Stromal cell of bone marrow (primary cell): ENCODE data around the gene LXN.
"Not testable (repeated sequence)": the region's sequence is repeated elsewhere in the genome, so short reads cannot be mapped to it uniquely, and the experiment has no call there.

Experiments
- DNase-seq: peaks from one replicate; pipeline ENCODE4 v3.0.0-alpha.2; 2012; ENCODE audit warnings: low read depth

Gene LXN

DNA sequence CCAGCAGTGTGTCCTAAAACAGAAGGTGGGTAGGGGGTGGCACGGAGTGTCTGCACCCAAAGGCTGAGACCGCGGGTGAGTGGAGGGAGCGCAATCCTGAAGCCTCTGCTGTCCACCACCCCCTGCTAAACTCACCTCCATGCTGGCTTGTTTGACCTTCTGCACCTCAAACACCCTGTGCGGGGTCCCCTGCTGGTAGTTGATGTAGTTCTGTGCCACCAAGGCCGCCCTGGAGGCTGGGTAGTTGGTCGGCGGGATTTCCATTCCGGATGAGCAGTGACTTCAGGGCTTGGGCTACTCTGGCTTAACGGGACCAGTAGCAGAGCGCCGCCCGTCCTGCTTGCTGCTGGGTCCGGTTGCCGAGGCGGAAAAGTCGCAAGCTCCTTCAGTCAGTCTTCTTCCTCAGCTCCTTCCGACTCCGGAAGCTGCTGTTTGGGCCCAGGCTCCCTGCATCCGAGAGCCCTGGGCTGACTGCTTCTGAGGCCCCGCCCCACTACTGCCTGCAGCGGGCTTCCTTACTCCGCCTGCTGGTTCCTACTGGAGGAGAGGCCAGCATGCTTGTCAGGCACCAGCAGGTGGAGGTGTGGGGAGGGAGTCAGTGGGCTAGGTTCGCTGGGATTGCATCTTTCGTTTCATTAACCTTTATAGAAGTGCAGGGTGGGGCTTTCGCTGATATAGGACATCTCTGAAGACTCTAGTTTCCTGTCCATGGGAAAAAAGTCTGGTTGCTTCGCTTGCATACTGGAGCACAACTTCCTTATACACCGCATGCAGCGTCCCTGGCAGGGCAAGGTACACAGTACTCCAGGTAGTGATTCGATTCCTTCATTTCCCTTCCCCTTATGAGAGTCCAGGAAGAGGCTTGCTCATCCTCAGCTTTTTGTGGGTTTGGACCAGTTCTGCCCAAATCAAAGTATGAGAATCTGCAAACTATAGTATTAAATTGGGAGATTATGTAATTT, at the start of gene LXN:
Gene LXN, minus strand, starts transcription at position 434 of the 962 bp plus-strand sequence. Its CDS starts 170 bp downstream, at position 264.
- DNase-seq, result peak; percentile 77

DNA sequence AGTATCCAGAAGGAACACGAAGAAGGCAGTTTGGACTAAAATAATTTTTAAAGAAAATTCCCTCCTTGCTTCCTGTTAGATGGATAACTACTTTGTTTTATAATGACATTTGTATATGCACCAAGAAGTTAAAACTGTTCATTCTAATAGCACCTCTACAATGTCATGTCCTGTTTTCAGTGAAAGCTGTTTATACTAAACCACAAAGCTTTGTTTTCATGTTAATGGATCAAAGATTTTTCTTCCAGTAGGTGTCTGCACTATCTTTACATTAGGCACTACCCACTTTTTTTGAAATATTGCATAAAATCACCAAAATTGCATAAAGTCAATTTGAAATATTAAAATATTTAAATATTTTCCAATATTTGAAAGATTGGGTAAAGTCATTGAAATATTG, 49.7 kb upstream of the LXN start:
- DNase-seq, result no peak

- DNase-seq, result peak; percentile 79
These were observed 46.2 kb upstream of the LXN start for GRCh38 chr3:158718490-158719170.

DNA sequence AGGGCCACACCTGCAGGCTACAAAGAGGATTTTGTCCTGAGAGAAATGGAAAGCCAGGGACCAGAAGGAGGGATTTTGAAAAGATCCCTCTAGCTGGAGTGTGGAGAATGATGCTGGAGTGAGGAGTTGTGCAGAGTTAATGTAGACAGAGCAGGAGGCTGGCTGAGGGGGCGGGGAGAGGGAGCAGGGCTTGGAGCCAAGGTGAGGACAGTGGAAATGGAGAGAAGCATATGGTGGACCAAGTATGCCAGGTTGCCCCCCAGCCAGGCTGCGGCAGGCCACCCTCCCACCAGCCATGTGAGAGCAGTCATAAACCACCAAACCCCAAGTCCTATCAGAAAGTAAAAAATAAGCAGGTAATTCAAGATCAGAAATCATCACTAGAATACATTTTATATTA, 45.1 kb upstream of the LXN start:
- no peak for DNase-seq

DNA sequence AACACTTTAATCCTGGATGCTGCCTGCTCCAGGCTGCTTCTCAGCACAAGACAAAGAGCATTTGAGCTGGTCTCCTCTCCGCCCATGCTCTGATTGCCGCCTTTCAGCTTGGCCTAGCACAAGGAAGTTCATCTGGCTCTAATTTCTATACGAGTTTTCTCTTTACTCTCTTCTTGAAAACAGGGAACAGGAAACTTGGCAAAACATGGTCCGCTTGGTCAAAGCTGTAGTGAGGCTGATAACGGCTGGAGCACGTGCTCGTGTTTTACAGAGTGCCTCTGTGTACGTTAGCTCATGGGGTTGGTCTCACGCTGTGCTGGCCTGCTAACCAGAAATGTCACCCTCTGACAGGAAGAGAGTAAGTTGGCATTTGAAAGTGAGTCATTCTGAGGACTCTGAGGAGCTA, 40.6 kb upstream of the LXN start:
- no peak for DNase-seq

- DNase-seq, result no peak
These were observed 40.0 kb upstream of the LXN start for GRCh38 chr3:158712443-158712842.

DNA sequence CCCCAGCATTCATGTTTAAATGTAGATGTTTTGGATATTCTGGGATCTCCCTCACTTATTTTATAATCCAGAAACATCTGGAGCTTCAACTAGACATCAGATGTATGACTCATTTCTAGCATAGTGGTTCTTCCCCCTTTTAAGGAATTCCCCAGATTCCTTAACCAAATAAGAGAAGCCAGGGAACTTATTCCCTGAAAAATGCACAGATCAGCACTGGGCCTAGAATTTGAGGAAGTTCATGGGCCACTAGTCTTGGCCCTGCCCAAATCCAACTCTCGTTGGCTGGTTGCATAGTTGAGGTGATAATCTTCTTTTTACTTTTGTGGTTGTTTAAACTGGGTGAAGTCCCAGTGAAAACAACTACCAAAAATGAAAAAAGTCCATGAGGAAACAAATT, 39.4 kb upstream of the LXN start:
- DNase-seq, result peak; percentile 87

- no peak for DNase-seq
These were observed 38.2 kb upstream of the LXN start for GRCh38 chr3:158710601-158711000.

GRCh38 chr3:158709666-158710083, 37.2 kb upstream of the LXN start:
- DNase-seq, result peak; percentile 100

DNA sequence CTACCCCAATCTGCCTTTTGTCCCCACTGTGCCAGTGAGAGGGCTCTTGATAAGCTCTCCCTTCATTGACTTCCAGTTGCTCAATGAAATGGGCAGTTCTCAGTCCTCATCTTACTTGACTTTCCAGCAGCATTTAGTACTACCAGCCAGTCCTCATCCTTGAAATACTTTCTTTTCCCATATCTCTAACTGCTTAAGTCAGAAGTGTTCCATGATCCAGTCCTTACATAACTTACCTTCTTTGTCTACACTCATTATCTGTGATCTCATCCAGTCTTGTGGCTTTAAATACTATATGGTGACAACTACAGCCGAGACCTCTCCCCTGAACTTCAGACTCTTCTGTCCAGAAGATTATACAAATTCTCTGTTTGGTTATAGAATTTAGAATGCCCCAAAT, 31.1 kb upstream of the LXN start:
- DNase-seq, result no peak

DNA sequence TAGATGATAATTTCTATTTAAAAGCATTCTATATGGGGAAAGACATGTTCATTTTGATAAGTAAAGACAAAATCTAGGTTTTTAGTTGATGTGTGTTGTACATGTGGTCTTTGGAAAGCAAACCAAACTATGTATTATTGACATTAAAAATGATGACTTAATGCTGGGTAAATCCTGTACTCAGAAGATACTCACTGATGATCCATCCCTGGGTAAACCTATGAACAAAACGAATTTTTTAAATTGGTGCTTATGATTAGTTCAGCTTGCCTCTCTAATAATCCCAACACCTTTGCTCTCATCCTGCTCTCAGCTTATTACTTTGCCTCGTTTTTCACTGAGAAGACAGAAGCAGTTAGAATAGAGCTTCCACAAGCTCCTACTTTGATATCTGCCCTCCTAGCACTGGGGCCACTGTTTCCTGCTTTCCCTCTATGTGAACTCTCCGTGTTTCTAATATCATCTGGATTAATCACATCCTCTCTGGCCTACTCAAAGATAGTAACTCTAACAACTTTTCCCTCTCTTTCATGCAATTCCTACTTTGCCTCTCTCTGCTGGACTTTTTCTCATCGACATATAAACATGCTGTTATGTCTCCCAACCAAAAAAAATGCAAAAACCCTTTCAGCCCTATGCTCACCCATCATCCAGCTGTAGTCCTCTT, 30.5 kb upstream of the LXN start:
- no peak for DNase-seq

- no peak for DNase-seq
These were observed 29.1 kb upstream of the LXN start for GRCh38 chr3:158701420-158702065.

GRCh38 chr3:158700559-158700958, 28.1 kb upstream of the LXN start:
- DNase-seq, result no peak

GRCh38 chr3:158696618-158697017, 24.2 kb upstream of the LXN start:
- DNase-seq, result no peak

- not testable (repeated sequence) for DNase-seq
These were observed 21.5 kb upstream of the LXN start for GRCh38 chr3:158693866-158694456.

- no peak for DNase-seq
These were observed 12.7 kb upstream of the LXN start for GRCh38 chr3:158685159-158685558.

DNA sequence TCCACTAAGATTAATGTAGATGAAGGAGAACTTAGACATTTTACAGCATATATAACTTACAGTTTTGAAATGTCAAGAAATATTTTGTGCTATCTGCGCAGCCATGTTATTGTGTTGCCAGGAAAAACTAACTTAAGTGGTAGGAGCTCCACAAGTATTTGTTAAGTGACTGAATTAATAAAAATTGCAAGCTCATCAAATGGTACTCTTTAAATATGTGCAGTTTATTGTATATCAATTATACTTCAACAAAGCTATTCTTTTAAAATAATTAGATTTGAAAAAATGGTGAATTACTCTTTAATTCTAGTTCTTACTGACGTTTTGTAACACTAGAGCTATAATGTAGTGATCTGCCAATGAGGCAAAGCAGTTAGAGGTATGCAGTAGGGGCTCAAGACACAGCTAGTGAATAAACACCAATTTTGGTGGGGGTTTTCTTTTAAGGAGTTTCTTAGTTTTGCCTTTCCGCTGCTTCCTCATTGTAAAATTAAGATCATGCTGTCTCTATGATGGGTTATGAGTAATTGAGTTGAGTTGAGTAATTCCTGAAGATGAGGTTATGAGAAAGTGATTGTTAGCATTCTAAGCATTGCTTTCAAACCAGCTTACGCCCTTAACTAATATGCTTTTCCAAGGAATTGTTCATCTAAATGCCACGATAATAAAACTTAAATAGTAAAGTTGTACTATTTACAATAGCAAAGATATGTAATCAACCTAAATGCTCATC, 10.9 kb upstream of the LXN start:
- no peak for DNase-seq

DNA sequence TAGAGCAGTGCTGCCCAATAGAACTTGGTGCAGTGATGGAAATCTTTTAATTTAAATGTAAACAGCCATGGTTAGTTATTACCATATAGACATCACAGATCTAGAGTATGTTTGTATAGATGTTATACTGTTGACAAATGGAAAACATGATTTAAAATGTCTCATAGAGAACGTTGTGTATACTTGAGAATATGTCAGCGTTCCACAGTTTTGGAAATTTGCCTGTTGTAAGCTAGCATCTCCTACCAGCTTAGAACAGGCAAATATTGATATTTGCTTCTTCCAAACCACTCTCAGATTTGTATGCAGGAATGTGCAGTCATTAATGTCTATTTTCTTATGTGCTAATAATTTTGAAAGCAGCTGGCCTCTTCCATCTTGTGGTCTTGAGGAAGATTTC, 8.4 kb upstream of the LXN start:
- no peak for DNase-seq

GRCh38 chr3:158679547-158680000, 7.1 kb upstream of the LXN start:
- DNase-seq, result no peak

DNA sequence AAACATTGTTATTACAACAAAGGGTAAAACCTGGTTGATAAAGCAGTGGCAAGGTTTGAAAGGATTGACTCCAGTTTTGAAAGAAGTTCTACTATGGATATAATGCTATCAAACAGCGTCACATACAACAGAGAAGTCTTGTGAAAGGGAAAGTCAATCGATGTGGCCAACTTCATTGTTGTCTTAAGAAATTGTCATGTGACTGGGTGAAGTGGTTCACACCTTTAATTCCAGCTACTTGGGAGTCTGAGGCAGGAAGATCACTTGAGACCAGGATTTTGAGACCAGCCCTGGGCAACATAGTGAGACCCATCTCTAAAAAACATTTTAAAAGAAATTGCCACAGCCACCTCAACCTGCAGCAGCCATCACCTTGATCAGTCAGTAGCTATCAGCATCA, 6.2 kb upstream of the LXN start:
- DNase-seq, result no peak

DNA sequence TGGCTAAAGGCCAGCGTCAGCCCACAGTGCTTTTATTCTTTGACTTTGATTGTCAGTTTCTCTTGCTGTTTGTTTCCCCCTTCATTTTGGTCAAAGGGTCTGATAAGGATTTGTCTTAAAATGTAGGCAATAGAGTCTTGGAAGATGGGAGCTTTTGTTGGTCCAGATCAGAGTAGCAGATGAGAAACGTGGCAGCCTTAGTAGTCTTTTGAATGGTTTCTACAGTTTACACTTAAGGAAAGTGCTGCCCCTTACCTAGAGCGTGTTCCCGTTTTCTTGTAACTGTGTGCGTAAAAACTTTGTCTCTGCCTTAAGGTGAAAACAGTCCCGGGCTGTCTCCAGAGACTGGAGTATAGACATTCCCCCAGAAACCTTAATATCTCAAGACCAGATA, 630 bp downstream of the LXN start:
- no peak for DNase-seq
